Measurements from ENCODE around the gene TRAK1.

GRCh38 chr3:42247576-42248027 is 156.4 kb downstream of the TRAK1 start:
- TF ChIP-seq POLR2A (IDR thresholded peaks at IDR 0.05; ENCODE audit: low read depth, low read length) (no peak), POLR2AphosphoS5 (IDR thresholded peaks at IDR 0.05; ENCODE audit: low read depth, low read length) (no peak), TAF1 (IDR thresholded peaks at IDR 0.05; ENCODE audit: low read depth, low read length) (no peak), SPI1 (IDR thresholded peaks at IDR 0.05; ENCODE audit: low read depth, low read length) (no peak), PAX5 (IDR thresholded peaks at IDR 0.05; ENCODE audit: insufficient read depth, low read length, severe bottlenecking) (no peak)

Measured in GM12891 (cell line).